Neural cell (in vitro differentiated cells): ENCODE results near the gene PBX1. TPM values are rescaled to one million over a fixed set of nuclear protein-coding genes. Genes with fewer than 3 reads are reported as not detected.

Experiments
- H2AFZ ChIP-seq: fragments of 200-600, 300-800 bp; sonication (generic), shearing (Covaris generic); 2 replicates; pipeline ENCODE4 v1.6.0; 2014; ENCODE audit warnings: low read depth, mild to moderate bottlenecking, antibody characterized with exemption, low read length, moderate library complexity
- H3F3A ChIP-seq: fragments of 200-600 bp; shearing (Covaris generic); 2 replicates; pipeline ENCODE4 v1.6.1; 2016; ENCODE audit warnings: mild to moderate bottlenecking, moderate library complexity, mixed read lengths, antibody characterized with exemption, low read length; ENCODE audit not compliant: insufficient read depth, poor library complexity, severe bottlenecking
- H3K27ac ChIP-seq: fragments of 200-600, 300-800 bp; sonication (generic), shearing (Covaris generic); 2 replicates; pipeline ENCODE4 v1.5.1; 2014; ENCODE audit warnings: mild to moderate bottlenecking, low read length, moderate library complexity
- H3K27me3 ChIP-seq: fragments of 300-800, 200-600 bp; sonication (generic), shearing (Covaris generic); 2 replicates; pipeline ENCODE4 v1.6.0; 2014; ENCODE audit warnings: mild to moderate bottlenecking, low read depth, low read length, moderate library complexity; ENCODE audit not compliant: insufficient read depth
- H3K36me3 ChIP-seq: fragments of 300-800, 200-600 bp; sonication (generic), shearing (Covaris generic); 2 replicates; pipeline ENCODE4 v1.5.1; 2014; ENCODE audit warnings: mild to moderate bottlenecking, antibody characterized with exemption, low read length, moderate library complexity; ENCODE audit not compliant: insufficient read depth
- H3K4me2 ChIP-seq: fragments of 300-800, 200-600 bp; sonication (generic), shearing (Covaris generic); 2 replicates; pipeline ENCODE4 v1.6.0; 2014; ENCODE audit warnings: mild to moderate bottlenecking, low read length
- H3K4me3 ChIP-seq: fragments of 300-800, 200-600 bp; sonication (generic), shearing (Covaris generic); 2 replicates; pipeline ENCODE4 v1.5.1; 2014; ENCODE audit warnings: mild to moderate bottlenecking, low read length, moderate library complexity
- H3K79me2 ChIP-seq: fragments of 200-600 bp; shearing (Covaris generic); replicated peaks from 2 replicates; pipeline ENCODE4 v1.6.0; 2014; ENCODE audit warnings: mild to moderate bottlenecking, low read length, moderate library complexity; ENCODE audit not compliant: insufficient read depth
- H3K9ac ChIP-seq: fragments of 300-800, 200-600 bp; sonication (generic), shearing (Covaris generic); 2 replicates; pipeline ENCODE4 v1.6.1; 2016; ENCODE audit warnings: mild to moderate bottlenecking, low read length, mixed read lengths
- H3K9me2 ChIP-seq: fragments of 200-600 bp; shearing (Covaris generic); 2 replicates; pipeline ENCODE4 v1.6.1; 2016; ENCODE audit warnings: mild to moderate bottlenecking, low read length, mixed read lengths; ENCODE audit not compliant: insufficient read depth
- H3K9me3 ChIP-seq: fragments of 200-600, 300-800 bp; sonication (generic), shearing (Covaris generic); 2 replicates; pipeline ENCODE4 v1.6.1; 2016; ENCODE audit warnings: mild to moderate bottlenecking, mixed run types, low read length, moderate library complexity, mixed read lengths
- H4K20me1 ChIP-seq: fragments of 200-600 bp; shearing (Covaris generic); 2 replicates; pipeline ENCODE4 v1.6.1; 2016; ENCODE audit warnings: mild to moderate bottlenecking, mixed run types; ENCODE audit not compliant: insufficient read depth
- EP300 ChIP-seq: fragments of 450-650 bp; conservative IDR thresholded peaks from 2 replicates; pipeline ENCODE4 v1.6.1; 2014; ENCODE audit warnings: antibody characterized with exemption, mild to moderate bottlenecking, moderate library complexity; ENCODE audit not compliant: poor library complexity, severe bottlenecking
- EZH2 ChIP-seq: fragments of 200-600, 300-800 bp; shearing (Covaris generic), sonication (generic); IDR thresholded peaks from 2 replicates; pipeline ENCODE4 v1.6.1; 2014; ENCODE audit warnings: antibody characterized with exemption, low read length, borderline replicate concordance, mild to moderate bottlenecking; ENCODE audit not compliant: insufficient read depth, poor library complexity, severe bottlenecking
- MXI1 ChIP-seq: fragments of 450-650 bp; conservative IDR thresholded peaks from 2 replicates; pipeline ENCODE4 v1.6.1; 2014; ENCODE audit warnings: antibody characterized with exemption, mild to moderate bottlenecking; ENCODE audit not compliant: poor library complexity, severe bottlenecking
- POLR2AphosphoS5 ChIP-seq: IDR thresholded peaks from 2 replicates; pipeline ENCODE4 v1.6.1; 2012
- RAD21 ChIP-seq: fragments of 450-650 bp; conservative IDR thresholded peaks from 2 replicates; pipeline ENCODE4 v1.6.1; 2014; ENCODE audit warnings: antibody characterized with exemption, mild to moderate bottlenecking, moderate library complexity
- REST ChIP-seq: IDR thresholded peaks from 2 replicates; pipeline ENCODE4 v1.6.1; 2012; ENCODE audit warnings: borderline replicate concordance
- SMC3 ChIP-seq: fragments of 450-650 bp; conservative IDR thresholded peaks from 2 replicates; pipeline ENCODE4 v1.6.1; 2014; ENCODE audit warnings: antibody characterized with exemption, mild to moderate bottlenecking, moderate library complexity; ENCODE audit not compliant: poor library complexity
- TAF1 ChIP-seq: IDR thresholded peaks from 2 replicates; pipeline ENCODE4 v1.6.1; 2012; ENCODE audit warnings: low read depth
- polyA plus RNA-seq: library from polyadenylated mRNA; depleted of rRNA; stranded (reverse); fragments of >200 nt; gene quantifications from 2 replicates; pipeline ENCODE4 v1.2.3, GENCODE V29; 2014
- TF ChIP-seq, protein P1 (sequence below): fragments of 450-650 bp; IDR thresholded peaks from 2 replicates; pipeline ENCODE4 v1.5.1; 2014; ENCODE audit warnings: antibody characterized with exemption, mild to moderate bottlenecking, moderate library complexity; ENCODE audit not compliant: poor library complexity, severe bottlenecking

PBX1 gene
- polyA plus RNA-seq, 1 donor from 2014 or later, result 42.4 TPM

DNA sequence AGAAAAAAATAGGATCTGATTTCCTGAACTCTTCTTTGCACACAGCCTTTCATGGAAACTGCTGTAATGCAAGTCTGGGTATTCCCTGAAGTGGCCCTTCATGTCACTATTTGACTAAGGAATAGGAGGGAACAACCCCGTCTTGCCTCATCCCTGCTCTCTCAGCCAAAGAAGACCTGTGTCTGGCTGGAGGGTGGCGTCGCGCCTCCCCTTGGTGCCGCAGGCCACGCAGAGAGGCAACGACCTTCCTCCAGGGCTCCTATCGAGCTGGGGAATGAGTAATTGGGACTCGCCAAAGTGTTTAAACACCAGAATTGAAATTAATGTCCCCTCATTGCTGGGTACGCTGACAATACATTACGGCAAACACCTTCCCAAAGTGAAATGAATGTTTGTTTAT, 129.8 kb downstream of the PBX1 start:
- no peak overlapping the region for H3K4me3 ChIP-seq
- H3F3A ChIP-seq, result peaks cover 4% of the 10 kb centered on the region
- peaks cover 29% of the 10 kb centered on the region for H3K79me2 ChIP-seq
- no peaks in the 10 kb centered on the region for H4K20me1 ChIP-seq
- H3K27me3 ChIP-seq, result no peaks in the 10 kb centered on the region
- no peak overlapping the region for H3K9ac ChIP-seq
- no peaks in the 10 kb centered on the region for H3K9me2 ChIP-seq
- no peak overlapping the region for H2AFZ ChIP-seq
- no peaks in the 10 kb centered on the region for H3K36me3 ChIP-seq
- H3K9me3 ChIP-seq, result no peaks in the 10 kb centered on the region
- H3K27ac ChIP-seq, result no peak overlapping the region
- TF ChIP-seq POLR2AphosphoS5 (no peak), EP300 (no peak), REST (no peak), TAF1 (no peak)
- TF ChIP-seq, protein P1, sequence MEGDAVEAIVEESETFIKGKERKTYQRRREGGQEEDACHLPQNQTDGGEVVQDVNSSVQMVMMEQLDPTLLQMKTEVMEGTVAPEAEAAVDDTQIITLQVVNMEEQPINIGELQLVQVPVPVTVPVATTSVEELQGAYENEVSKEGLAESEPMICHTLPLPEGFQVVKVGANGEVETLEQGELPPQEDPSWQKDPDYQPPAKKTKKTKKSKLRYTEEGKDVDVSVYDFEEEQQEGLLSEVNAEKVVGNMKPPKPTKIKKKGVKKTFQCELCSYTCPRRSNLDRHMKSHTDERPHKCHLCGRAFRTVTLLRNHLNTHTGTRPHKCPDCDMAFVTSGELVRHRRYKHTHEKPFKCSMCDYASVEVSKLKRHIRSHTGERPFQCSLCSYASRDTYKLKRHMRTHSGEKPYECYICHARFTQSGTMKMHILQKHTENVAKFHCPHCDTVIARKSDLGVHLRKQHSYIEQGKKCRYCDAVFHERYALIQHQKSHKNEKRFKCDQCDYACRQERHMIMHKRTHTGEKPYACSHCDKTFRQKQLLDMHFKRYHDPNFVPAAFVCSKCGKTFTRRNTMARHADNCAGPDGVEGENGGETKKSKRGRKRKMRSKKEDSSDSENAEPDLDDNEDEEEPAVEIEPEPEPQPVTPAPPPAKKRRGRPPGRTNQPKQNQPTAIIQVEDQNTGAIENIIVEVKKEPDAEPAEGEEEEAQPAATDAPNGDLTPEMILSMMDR, result no peak
- H3K4me2 ChIP-seq, result no peak overlapping the region

DNA sequence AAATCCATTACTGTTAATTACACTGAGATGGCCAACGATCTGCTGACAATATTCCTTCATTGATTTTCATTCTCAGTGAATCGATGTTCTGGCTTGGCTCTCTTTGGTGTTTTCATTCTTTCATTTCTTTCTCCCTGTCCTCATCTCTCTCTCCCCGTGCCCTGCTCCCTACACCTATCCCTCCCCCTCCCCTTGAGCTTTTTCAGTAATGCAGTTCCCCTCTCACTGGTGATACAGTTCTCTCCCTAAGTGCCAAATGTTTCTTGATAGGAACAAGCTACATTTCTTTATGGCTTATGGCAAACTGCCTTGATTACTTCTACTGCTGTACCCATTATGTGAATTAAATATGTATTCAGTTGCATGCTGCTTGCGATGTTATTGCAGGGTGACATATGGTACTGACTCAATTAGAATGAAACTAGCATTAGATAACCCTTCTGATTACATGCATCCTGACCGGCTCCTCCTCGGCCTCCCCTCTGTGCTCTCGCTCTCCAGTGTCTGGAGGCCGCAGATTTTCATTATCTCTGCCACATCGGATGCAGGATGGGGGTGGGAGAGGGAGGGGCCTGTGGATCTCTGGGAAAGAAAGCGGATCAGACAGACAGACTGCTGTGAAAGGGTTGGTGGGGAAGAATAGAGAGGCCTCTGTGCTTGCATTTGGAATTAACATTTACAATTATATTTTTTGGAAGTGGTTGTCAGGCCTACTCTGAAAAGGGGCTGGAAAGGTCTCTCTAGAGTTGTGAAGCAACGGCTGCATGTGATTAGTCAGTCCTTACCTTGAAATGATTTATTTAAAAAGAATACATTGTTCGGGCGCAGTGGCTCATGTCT, 130.9 kb downstream of the PBX1 start:
- no peak overlapping the region for H3K9ac ChIP-seq
- no peak overlapping the region for H3K4me3 ChIP-seq
- no peaks in the 10 kb centered on the region for H3K36me3 ChIP-seq
- TF ChIP-seq REST (no peak), MXI1 (no peak), POLR2AphosphoS5 (no peak), TAF1 (no peak), RAD21 (no peak), EP300 (no peak), EZH2 (no peak), SMC3 (no peak)
- TF ChIP-seq, protein P1, result no peak
- H4K20me1 ChIP-seq, result no peaks in the 10 kb centered on the region
- H3F3A ChIP-seq, result peaks cover 4% of the 10 kb centered on the region
- H3K27me3 ChIP-seq, result no peaks in the 10 kb centered on the region
- H3K9me2 ChIP-seq, result no peaks in the 10 kb centered on the region
- H3K4me2 ChIP-seq, result no peak overlapping the region
- peaks cover 29% of the 10 kb centered on the region for H3K79me2 ChIP-seq
- no peak overlapping the region for H2AFZ ChIP-seq
- peak overlapping the region; percentile 15 for H3K27ac ChIP-seq
- no peaks in the 10 kb centered on the region for H3K9me3 ChIP-seq
